Neural cell (in vitro differentiated cells): ENCODE measurements around the gene OR4F6. TPM values are rescaled to one million over a fixed set of nuclear protein-coding genes. Genes with fewer than 3 reads are reported as not detected.

Experiments used
- H2AFZ ChIP-seq: fragments of 200-600, 300-800 bp; sonication (generic), shearing (Covaris generic); 2 replicates; pipeline ENCODE4 v1.6.0; 2014; ENCODE audit warnings: low read depth, mild to moderate bottlenecking, antibody characterized with exemption, low read length, moderate library complexity
- H3F3A ChIP-seq: fragments of 200-600 bp; shearing (Covaris generic); 2 replicates; pipeline ENCODE4 v1.6.1; 2016; ENCODE audit warnings: mild to moderate bottlenecking, moderate library complexity, mixed read lengths, antibody characterized with exemption, low read length; ENCODE audit not compliant: insufficient read depth, poor library complexity, severe bottlenecking
- H3K27ac ChIP-seq: fragments of 200-600, 300-800 bp; sonication (generic), shearing (Covaris generic); 2 replicates; pipeline ENCODE4 v1.5.1; 2014; ENCODE audit warnings: mild to moderate bottlenecking, low read length, moderate library complexity
- H3K27me3 ChIP-seq: fragments of 300-800, 200-600 bp; sonication (generic), shearing (Covaris generic); 2 replicates; pipeline ENCODE4 v1.6.0; 2014; ENCODE audit warnings: mild to moderate bottlenecking, low read depth, low read length, moderate library complexity; ENCODE audit not compliant: insufficient read depth
- H3K36me3 ChIP-seq: fragments of 300-800, 200-600 bp; sonication (generic), shearing (Covaris generic); 2 replicates; pipeline ENCODE4 v1.5.1; 2014; ENCODE audit warnings: mild to moderate bottlenecking, antibody characterized with exemption, low read length, moderate library complexity; ENCODE audit not compliant: insufficient read depth
- H3K4me2 ChIP-seq: fragments of 300-800, 200-600 bp; sonication (generic), shearing (Covaris generic); 2 replicates; pipeline ENCODE4 v1.6.0; 2014; ENCODE audit warnings: mild to moderate bottlenecking, low read length
- H3K4me3 ChIP-seq: fragments of 300-800, 200-600 bp; sonication (generic), shearing (Covaris generic); 2 replicates; pipeline ENCODE4 v1.5.1; 2014; ENCODE audit warnings: mild to moderate bottlenecking, low read length, moderate library complexity
- H3K79me2 ChIP-seq: fragments of 200-600 bp; shearing (Covaris generic); replicated peaks from 2 replicates; pipeline ENCODE4 v1.6.0; 2014; ENCODE audit warnings: mild to moderate bottlenecking, low read length, moderate library complexity; ENCODE audit not compliant: insufficient read depth
- H3K9ac ChIP-seq: fragments of 300-800, 200-600 bp; sonication (generic), shearing (Covaris generic); 2 replicates; pipeline ENCODE4 v1.6.1; 2016; ENCODE audit warnings: mild to moderate bottlenecking, low read length, mixed read lengths
- H3K9me2 ChIP-seq: fragments of 200-600 bp; shearing (Covaris generic); 2 replicates; pipeline ENCODE4 v1.6.1; 2016; ENCODE audit warnings: mild to moderate bottlenecking, low read length, mixed read lengths; ENCODE audit not compliant: insufficient read depth
- H3K9me3 ChIP-seq: fragments of 200-600, 300-800 bp; sonication (generic), shearing (Covaris generic); 2 replicates; pipeline ENCODE4 v1.6.1; 2016; ENCODE audit warnings: mild to moderate bottlenecking, mixed run types, low read length, moderate library complexity, mixed read lengths
- H4K20me1 ChIP-seq: fragments of 200-600 bp; shearing (Covaris generic); 2 replicates; pipeline ENCODE4 v1.6.1; 2016; ENCODE audit warnings: mild to moderate bottlenecking, mixed run types; ENCODE audit not compliant: insufficient read depth
- CTCF ChIP-seq: fragments of 450-650 bp; IDR thresholded peaks from 2 replicates; pipeline ENCODE4 v1.5.1; 2014; ENCODE audit warnings: antibody characterized with exemption, mild to moderate bottlenecking, moderate library complexity; ENCODE audit not compliant: poor library complexity, severe bottlenecking
- EP300 ChIP-seq: fragments of 450-650 bp; conservative IDR thresholded peaks from 2 replicates; pipeline ENCODE4 v1.6.1; 2014; ENCODE audit warnings: antibody characterized with exemption, mild to moderate bottlenecking, moderate library complexity; ENCODE audit not compliant: poor library complexity, severe bottlenecking
- EZH2 ChIP-seq: fragments of 200-600, 300-800 bp; shearing (Covaris generic), sonication (generic); IDR thresholded peaks from 2 replicates; pipeline ENCODE4 v1.6.1; 2014; ENCODE audit warnings: antibody characterized with exemption, low read length, borderline replicate concordance, mild to moderate bottlenecking; ENCODE audit not compliant: insufficient read depth, poor library complexity, severe bottlenecking
- MXI1 ChIP-seq: fragments of 450-650 bp; conservative IDR thresholded peaks from 2 replicates; pipeline ENCODE4 v1.6.1; 2014; ENCODE audit warnings: antibody characterized with exemption, mild to moderate bottlenecking; ENCODE audit not compliant: poor library complexity, severe bottlenecking
- POLR2AphosphoS5 ChIP-seq: IDR thresholded peaks from 2 replicates; pipeline ENCODE4 v1.6.1; 2012
- RAD21 ChIP-seq: fragments of 450-650 bp; conservative IDR thresholded peaks from 2 replicates; pipeline ENCODE4 v1.6.1; 2014; ENCODE audit warnings: antibody characterized with exemption, mild to moderate bottlenecking, moderate library complexity
- SMC3 ChIP-seq: fragments of 450-650 bp; conservative IDR thresholded peaks from 2 replicates; pipeline ENCODE4 v1.6.1; 2014; ENCODE audit warnings: antibody characterized with exemption, mild to moderate bottlenecking, moderate library complexity; ENCODE audit not compliant: poor library complexity
- TAF1 ChIP-seq: IDR thresholded peaks from 2 replicates; pipeline ENCODE4 v1.6.1; 2012; ENCODE audit warnings: low read depth
- polyA plus RNA-seq: library from polyadenylated mRNA; depleted of rRNA; stranded (reverse); fragments of >200 nt; gene quantifications from 2 replicates; pipeline ENCODE4 v1.2.3, GENCODE V29; 2014
- TF ChIP-seq, protein P1 (sequence below): IDR thresholded peaks from 2 replicates; pipeline ENCODE4 v1.6.1; 2012; ENCODE audit warnings: borderline replicate concordance

Gene OR4F6
- polyA plus RNA-seq, 1 donor from 2014 or later, result not detected

DNA sequence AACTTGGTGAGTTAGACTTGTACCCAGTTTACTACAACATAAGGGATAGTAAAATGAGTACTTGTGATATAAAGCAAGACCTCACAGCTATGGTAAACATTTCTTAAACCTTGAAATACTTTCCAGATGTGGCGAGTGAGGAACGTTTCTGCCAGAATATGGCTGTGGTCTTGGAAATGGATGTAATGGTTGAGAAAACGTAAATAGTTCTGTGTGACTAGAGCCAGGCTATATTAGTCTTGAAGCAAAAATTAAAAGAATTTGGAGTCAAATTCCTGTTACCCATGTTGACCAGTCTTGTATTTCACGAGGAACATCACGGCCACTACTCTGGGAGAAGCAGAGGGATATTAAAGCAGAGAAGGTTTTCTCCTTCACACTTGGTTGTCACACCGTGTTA lies 23.9 kb downstream of the OR4F6 start:
- Histone ChIP-seq H4K20me1 (no peaks in the 10 kb centered on the region), H3K27me3 (no peaks in the 10 kb centered on the region), H3K27ac (no peak overlapping the region), H3K4me3 (no peak overlapping the region), H3K36me3 (no peaks in the 10 kb centered on the region), H3K9me2 (no peaks in the 10 kb centered on the region), H3K9me3 (no peaks in the 10 kb centered on the region), H2AFZ (no peak overlapping the region), H3K4me2 (no peak overlapping the region), H3F3A (no peaks in the 10 kb centered on the region), H3K9ac (no peak overlapping the region), H3K79me2 (no peaks in the 10 kb centered on the region)
- TF ChIP-seq, protein P1, sequence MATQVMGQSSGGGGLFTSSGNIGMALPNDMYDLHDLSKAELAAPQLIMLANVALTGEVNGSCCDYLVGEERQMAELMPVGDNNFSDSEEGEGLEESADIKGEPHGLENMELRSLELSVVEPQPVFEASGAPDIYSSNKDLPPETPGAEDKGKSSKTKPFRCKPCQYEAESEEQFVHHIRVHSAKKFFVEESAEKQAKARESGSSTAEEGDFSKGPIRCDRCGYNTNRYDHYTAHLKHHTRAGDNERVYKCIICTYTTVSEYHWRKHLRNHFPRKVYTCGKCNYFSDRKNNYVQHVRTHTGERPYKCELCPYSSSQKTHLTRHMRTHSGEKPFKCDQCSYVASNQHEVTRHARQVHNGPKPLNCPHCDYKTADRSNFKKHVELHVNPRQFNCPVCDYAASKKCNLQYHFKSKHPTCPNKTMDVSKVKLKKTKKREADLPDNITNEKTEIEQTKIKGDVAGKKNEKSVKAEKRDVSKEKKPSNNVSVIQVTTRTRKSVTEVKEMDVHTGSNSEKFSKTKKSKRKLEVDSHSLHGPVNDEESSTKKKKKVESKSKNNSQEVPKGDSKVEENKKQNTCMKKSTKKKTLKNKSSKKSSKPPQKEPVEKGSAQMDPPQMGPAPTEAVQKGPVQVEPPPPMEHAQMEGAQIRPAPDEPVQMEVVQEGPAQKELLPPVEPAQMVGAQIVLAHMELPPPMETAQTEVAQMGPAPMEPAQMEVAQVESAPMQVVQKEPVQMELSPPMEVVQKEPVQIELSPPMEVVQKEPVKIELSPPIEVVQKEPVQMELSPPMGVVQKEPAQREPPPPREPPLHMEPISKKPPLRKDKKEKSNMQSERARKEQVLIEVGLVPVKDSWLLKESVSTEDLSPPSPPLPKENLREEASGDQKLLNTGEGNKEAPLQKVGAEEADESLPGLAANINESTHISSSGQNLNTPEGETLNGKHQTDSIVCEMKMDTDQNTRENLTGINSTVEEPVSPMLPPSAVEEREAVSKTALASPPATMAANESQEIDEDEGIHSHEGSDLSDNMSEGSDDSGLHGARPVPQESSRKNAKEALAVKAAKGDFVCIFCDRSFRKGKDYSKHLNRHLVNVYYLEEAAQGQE, result no peak
- TF ChIP-seq TAF1 (no peak), CTCF (no peak), RAD21 (no peak), EP300 (no peak), SMC3 (no peak), POLR2AphosphoS5 (no peak), MXI1 (no peak), EZH2 (no peak)

- Histone ChIP-seq H3K9me3 (no peaks in the 10 kb centered on the region), H3K79me2 (no peaks in the 10 kb centered on the region), H3F3A (no peaks in the 10 kb centered on the region), H2AFZ (no peak overlapping the region), H3K36me3 (no peaks in the 10 kb centered on the region), H3K4me3 (no peak overlapping the region), H3K27ac (no peak overlapping the region), H3K9me2 (no peaks in the 10 kb centered on the region), H3K27me3 (no peaks in the 10 kb centered on the region), H3K4me2 (no peak overlapping the region), H4K20me1 (no peaks in the 10 kb centered on the region), H3K9ac (no peak overlapping the region)
- TF ChIP-seq POLR2AphosphoS5, result no peak
- no peak for TF ChIP-seq CTCF
Measured at GRCh38 chr15:101828774-101829173, 25.5 kb downstream of the OR4F6 start.
